ENCODE data around the gene MYBPC1.

DNA sequence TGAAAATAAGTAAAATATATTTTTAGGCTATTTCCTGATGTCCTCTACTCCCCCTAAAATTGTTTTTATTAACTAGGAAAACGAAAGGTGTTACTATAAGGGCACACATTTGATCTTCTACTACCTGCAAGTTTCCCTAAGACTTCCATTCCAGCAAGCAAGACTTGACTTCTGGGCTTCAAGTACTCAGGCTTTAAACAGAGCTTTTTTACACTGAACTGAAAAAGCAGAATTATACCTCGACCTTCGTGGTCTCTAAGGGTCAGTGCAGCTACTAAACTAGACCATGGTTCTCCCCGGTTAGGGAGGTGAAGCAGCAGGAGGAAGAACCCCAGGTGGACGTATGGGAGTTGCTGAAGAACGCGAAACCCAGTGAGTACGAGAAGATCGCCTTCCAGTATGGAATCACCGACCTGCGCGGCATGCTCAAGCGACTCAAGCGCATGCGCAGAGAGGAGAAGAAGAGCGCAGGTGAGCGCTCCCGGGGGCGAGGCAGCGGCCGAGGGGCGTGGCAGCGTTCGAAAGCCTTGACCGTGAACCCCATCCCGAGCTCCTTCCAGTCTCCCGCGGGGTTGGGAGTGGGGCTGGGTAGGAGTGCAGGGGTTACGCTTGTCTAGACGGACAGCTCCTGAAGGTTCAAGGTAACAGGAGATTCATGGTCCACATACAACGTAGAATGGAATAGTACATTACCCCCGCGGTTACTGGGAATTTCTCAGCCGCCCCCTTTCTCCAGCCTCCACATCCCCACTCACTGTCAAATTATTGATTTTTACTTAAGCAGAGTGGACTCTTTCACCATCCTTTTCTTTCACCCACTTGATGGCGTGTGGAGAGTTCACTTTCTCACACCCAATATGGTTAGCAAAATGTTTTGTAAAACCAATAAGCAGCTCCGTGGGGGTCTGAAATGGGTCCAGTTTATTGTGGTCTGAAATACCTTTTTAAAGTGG is 47.6 kb downstream of the MYBPC1 start:
- no peak for TF ChIP-seq TAF1 (IDR thresholded peaks at IDR 0.05; ENCODE audit: borderline replicate concordance, low read depth, low read length)
- TF ChIP-seq RAD21 (IDR thresholded peaks at IDR 0.05; ENCODE audit: low read length), result no peak
- TF ChIP-seq, protein P1, sequence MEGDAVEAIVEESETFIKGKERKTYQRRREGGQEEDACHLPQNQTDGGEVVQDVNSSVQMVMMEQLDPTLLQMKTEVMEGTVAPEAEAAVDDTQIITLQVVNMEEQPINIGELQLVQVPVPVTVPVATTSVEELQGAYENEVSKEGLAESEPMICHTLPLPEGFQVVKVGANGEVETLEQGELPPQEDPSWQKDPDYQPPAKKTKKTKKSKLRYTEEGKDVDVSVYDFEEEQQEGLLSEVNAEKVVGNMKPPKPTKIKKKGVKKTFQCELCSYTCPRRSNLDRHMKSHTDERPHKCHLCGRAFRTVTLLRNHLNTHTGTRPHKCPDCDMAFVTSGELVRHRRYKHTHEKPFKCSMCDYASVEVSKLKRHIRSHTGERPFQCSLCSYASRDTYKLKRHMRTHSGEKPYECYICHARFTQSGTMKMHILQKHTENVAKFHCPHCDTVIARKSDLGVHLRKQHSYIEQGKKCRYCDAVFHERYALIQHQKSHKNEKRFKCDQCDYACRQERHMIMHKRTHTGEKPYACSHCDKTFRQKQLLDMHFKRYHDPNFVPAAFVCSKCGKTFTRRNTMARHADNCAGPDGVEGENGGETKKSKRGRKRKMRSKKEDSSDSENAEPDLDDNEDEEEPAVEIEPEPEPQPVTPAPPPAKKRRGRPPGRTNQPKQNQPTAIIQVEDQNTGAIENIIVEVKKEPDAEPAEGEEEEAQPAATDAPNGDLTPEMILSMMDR (IDR thresholded peaks at IDR 0.05), result no peak
- TF ChIP-seq POLR2AphosphoS5 (IDR thresholded peaks at IDR 0.05; ENCODE audit: low read depth, low read length), result no peak
- TF ChIP-seq ELF1 (IDR thresholded peaks at IDR 0.05), result no peak
- no peak for TF ChIP-seq SMC3 (IDR thresholded peaks at IDR 0.05; ENCODE audit: low read depth, low read length)
- TF ChIP-seq, protein P2, sequence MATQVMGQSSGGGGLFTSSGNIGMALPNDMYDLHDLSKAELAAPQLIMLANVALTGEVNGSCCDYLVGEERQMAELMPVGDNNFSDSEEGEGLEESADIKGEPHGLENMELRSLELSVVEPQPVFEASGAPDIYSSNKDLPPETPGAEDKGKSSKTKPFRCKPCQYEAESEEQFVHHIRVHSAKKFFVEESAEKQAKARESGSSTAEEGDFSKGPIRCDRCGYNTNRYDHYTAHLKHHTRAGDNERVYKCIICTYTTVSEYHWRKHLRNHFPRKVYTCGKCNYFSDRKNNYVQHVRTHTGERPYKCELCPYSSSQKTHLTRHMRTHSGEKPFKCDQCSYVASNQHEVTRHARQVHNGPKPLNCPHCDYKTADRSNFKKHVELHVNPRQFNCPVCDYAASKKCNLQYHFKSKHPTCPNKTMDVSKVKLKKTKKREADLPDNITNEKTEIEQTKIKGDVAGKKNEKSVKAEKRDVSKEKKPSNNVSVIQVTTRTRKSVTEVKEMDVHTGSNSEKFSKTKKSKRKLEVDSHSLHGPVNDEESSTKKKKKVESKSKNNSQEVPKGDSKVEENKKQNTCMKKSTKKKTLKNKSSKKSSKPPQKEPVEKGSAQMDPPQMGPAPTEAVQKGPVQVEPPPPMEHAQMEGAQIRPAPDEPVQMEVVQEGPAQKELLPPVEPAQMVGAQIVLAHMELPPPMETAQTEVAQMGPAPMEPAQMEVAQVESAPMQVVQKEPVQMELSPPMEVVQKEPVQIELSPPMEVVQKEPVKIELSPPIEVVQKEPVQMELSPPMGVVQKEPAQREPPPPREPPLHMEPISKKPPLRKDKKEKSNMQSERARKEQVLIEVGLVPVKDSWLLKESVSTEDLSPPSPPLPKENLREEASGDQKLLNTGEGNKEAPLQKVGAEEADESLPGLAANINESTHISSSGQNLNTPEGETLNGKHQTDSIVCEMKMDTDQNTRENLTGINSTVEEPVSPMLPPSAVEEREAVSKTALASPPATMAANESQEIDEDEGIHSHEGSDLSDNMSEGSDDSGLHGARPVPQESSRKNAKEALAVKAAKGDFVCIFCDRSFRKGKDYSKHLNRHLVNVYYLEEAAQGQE (IDR thresholded peaks at IDR 0.05; ENCODE audit: low read depth, low read length), result no peak
- no peak for TF ChIP-seq YY1 (IDR thresholded peaks at IDR 0.05; ENCODE audit: low read depth)

All from SK-N-SH (cell line).